Measurements from ENCODE around the gene FAM184A.

GRCh38 chr6:119065955-119066354, 12.5 kb downstream of the FAM184A start:
- TF ChIP-seq CTCF (conservative IDR thresholded peaks at IDR 0.05; ENCODE audit: low read length): no peak
- no peak for TF ChIP-seq EZH2phosphoT487 (IDR thresholded peaks at IDR 0.05; ENCODE audit: borderline replicate concordance)

Data from Loucy (cell line).